ENCODE measurements around the gene MYOCOS. TPM values are rescaled to one million over a fixed set of nuclear protein-coding genes. Genes with fewer than 3 reads are reported as not detected.
A peak's percentile ranks its signal among the peaks of the same experiment; 100 is the strongest.

Gene MYOCOS
- total RNA-seq, 1 experiment from 2014 or later: not detected

- no peaks in the 10 kb centered on the region for H3K79me2 ChIP-seq (ENCODE audit: low read length)
- H3K27me3 ChIP-seq (ENCODE audit: low read length): peaks cover 11% of the 10 kb centered on the region
- no TSS peak for BruUV-seq (replicated peaks)
- POLR2A ChIA-PET (ENCODE audit: unreplicated experiment): no interaction called here
- H3K4me3 ChIP-seq (ENCODE audit: low read length): no peak overlapping the region
- H3K4me2 ChIP-seq (ENCODE audit: low read length): peak overlapping the region; percentile 19
- H4K20me1 ChIP-seq (ENCODE audit: low read length): no peaks in the 10 kb centered on the region
- no peaks in the 10 kb centered on the region for H3K9me2 ChIP-seq (replicated peaks; ENCODE audit: low read length)
- no peaks in the 10 kb centered on the region for H3F3A ChIP-seq (ENCODE audit: low read length, unreplicated experiment)
- DNase-seq (peak; percentile 100), ATAC-seq (peak; percentile 89)
- intact Hi-C loops (cut with micrococcal nuclease): loop anchor here (1.0 to 10.0 kb wide), 7 partner anchors 62 to 750 kb away; partner anchors contain the start of gene METTL13
- no peaks in the 10 kb centered on the region for H3K36me3 ChIP-seq (ENCODE audit: low read depth, low read length)
- no peaks in the 10 kb centered on the region for H3K4me1 ChIP-seq (ENCODE audit: insufficient read depth, low read length)
- TF ChIP-seq EZH2 (IDR thresholded peaks at IDR 0.05; ENCODE audit: low read length, unreplicated experiment) (no peak), EZH2phosphoT487 (IDR thresholded peaks at IDR 0.05; ENCODE audit: borderline replicate concordance, low read length) (no peak), CTCF (conservative IDR thresholded peaks at IDR 0.05; ENCODE audit: low read depth, low read length) (peak; percentile 99)
- no peak overlapping the region for H3K27ac ChIP-seq (ENCODE audit: low read length)
- no peak overlapping the region for H3K9ac ChIP-seq (ENCODE audit: low read length)
- CTCF ChIA-PET: interaction anchor here (0.6 to 2.1 kb wide), 25 partner anchors 10 to 966 kb away, joined by 3 to 75 read pairs (median 5); partner anchors contain the start of gene METTL13
- H2AFZ ChIP-seq (ENCODE audit: low read length): peak overlapping the region; percentile 72
- no peaks in the 10 kb centered on the region for H3K9me3 ChIP-seq (ENCODE audit: low read length)
Observed at GRCh38 chr1:171644805-171645483, 22.9 kb downstream of the MYOCOS start.

- no peak overlapping the region for H3K27ac ChIP-seq (ENCODE audit: low read length)
- intact Hi-C loops (cut with micrococcal nuclease): loop anchor here (1.0 to 10.0 kb wide), 7 partner anchors 61 to 749 kb away; partner anchors contain the start of gene METTL13
- no peaks in the 10 kb centered on the region for H3F3A ChIP-seq (ENCODE audit: low read length, unreplicated experiment)
- no peaks in the 10 kb centered on the region for H3K79me2 ChIP-seq (ENCODE audit: low read length)
- H3K4me1 ChIP-seq (ENCODE audit: insufficient read depth, low read length): no peaks in the 10 kb centered on the region
- DNase-seq (no peak), ATAC-seq (peak; percentile 1; the same call in 1 of the 2 replicates)
- CTCF ChIA-PET: interaction anchor here (0.6 to 2.1 kb wide), 14 partner anchors 9 to 754 kb away, joined by 3 to 75 read pairs (median 4); partner anchors contain the start of gene METTL13
- no peak overlapping the region for H3K4me2 ChIP-seq (ENCODE audit: low read length)
- POLR2A ChIA-PET (ENCODE audit: unreplicated experiment): no interaction called here
- no TSS peak for BruUV-seq (replicated peaks)
- peaks cover 16% of the 10 kb centered on the region for H3K27me3 ChIP-seq (ENCODE audit: low read length)
- no peak for TF ChIP-seq EZH2phosphoT487 (IDR thresholded peaks at IDR 0.05; ENCODE audit: borderline replicate concordance, low read length)
- TF ChIP-seq CTCF (conservative IDR thresholded peaks at IDR 0.05; ENCODE audit: low read depth, low read length): no peak
- TF ChIP-seq EZH2 (IDR thresholded peaks at IDR 0.05; ENCODE audit: low read length, unreplicated experiment): no peak
- H3K9ac ChIP-seq (ENCODE audit: low read length): no peak overlapping the region
- H3K9me2 ChIP-seq (replicated peaks; ENCODE audit: low read length): no peaks in the 10 kb centered on the region
- peak overlapping the region; percentile 72 for H2AFZ ChIP-seq (ENCODE audit: low read length)
- H3K4me3 ChIP-seq (ENCODE audit: low read length): no peak overlapping the region
- H3K36me3 ChIP-seq (ENCODE audit: low read depth, low read length): no peaks in the 10 kb centered on the region
- no peaks in the 10 kb centered on the region for H4K20me1 ChIP-seq (ENCODE audit: low read length)
- H3K9me3 ChIP-seq (ENCODE audit: low read length): no peaks in the 10 kb centered on the region
Observed at GRCh38 chr1:171645553-171646248, 23.7 kb downstream of the MYOCOS start.
